Measurements from ENCODE around the gene ZNF862. TPM values are rescaled to one million over a fixed set of nuclear protein-coding genes. Genes with fewer than 3 reads are reported as not detected.
"Not testable (repeated sequence)": the region's sequence is repeated elsewhere in the genome, so short reads cannot be mapped to it uniquely, and the experiment has no call there.

The ZNF862 gene
- polyA plus RNA-seq, 6 donors from 2014 or later, result 2.7 to 8.6 (median 4.6) TPM

DNA sequence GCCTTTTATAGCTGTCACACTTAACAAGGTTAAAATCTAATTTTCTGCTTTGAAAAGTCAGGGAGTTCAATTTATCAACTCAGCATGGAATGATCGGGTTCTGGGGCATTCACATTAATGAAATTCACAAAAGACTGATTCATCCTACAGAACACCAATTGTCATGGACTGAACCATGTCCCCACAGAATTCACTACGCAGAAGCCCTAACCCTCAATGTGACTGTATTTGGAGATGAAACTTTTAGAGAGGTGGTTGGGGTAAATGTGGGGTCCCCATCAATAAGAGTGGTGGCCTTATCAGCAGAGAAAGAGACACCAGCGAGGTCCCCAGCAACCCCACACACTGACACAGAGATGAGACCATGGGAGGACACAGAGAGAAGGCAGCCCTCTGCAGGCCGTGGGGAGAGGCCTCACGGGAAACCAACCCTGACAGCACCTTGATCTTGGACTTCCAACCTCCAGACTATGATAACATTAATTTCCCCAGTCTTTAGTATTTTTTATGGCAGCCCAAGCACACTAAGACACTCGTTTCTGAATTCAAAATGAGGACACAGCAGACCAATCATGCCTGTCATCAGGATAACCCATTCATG, 69.7 kb downstream of the ZNF862 start:
- H3K27ac Mint-ChIP-seq; H3K9me3 Mint-ChIP-seq; H3K36me3 Mint-ChIP-seq; H3K4me1 Mint-ChIP-seq; DNase-seq; ATAC-seq (ENCODE audit: low read depth in 2 of 2); H3K4me3 Mint-ChIP-seq; H3K27me3 Mint-ChIP-seq: not testable (repeated sequence)

DNA sequence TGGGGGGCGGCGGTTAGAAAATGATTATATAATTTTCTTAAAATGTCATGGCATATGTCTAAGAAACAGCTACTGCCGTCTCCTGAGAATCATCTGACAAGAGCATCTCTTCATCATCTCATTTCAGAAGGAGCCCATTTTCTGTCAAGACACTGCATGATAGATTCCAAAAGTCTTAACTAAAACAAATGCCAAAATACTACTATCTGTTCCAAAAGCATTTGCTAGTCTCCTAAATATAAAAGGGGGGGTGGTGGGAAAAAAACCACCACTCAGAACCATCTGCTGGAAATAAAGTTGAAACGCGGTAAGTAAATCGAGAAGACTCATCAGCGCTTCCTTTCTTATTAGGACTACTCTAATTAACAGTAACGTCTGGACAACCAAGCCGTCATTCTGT, 72.0 kb downstream of the ZNF862 start:
- not testable (repeated sequence) for H3K4me3 Mint-ChIP-seq; ATAC-seq (ENCODE audit: low read depth in 2 of 2); H3K9me3 Mint-ChIP-seq; H3K4me1 Mint-ChIP-seq; H3K27me3 Mint-ChIP-seq; H3K27ac Mint-ChIP-seq; DNase-seq; H3K36me3 Mint-ChIP-seq

GRCh38 chr7:149912126-149912525, 74.0 kb downstream of the ZNF862 start:
- ATAC-seq (ENCODE audit: low read depth in 2 of 2); H3K27me3 Mint-ChIP-seq: not testable (repeated sequence)

More at GRCh38 chr7:149912126-149912525, 74.0 kb downstream of the ZNF862 start:
- H3K4me1 Mint-ChIP-seq, H3K9me3 Mint-ChIP-seq, H3K4me3 Mint-ChIP-seq, DNase-seq, H3K27ac Mint-ChIP-seq, H3K36me3 Mint-ChIP-seq: not testable (repeated sequence)

Other genes with a start within 250 kb of the ZNF862 start
- 1 to 10 TPM in 1 of 6 donors, under 1 TPM in 3, not detected in 2; 0.15 to 1.2 (median 0.46) TPM for gene ZNF467, start 64.8 kb upstream of the ZNF862 start, polyA plus RNA-seq (ENCODE audit: low read depth in 6 of 6)
- gene ATP6V0E2, start 35.6 kb downstream of the ZNF862 start, polyA plus RNA-seq (ENCODE audit: low read depth in 6 of 6), result 10 to 100 TPM; 30.3 to 58.2 (median 44.3) TPM